ENCODE measurements around the gene SMIM36. TPM values are rescaled to one million over a fixed set of nuclear protein-coding genes. Genes with fewer than 3 reads are reported as not detected.

Gene SMIM36
- total and polyA plus RNA-seq, 10 of the 15 experiments (the other 5 are each of a cell fraction or from before 2014, with no cell fraction given) = not detected

DNA sequence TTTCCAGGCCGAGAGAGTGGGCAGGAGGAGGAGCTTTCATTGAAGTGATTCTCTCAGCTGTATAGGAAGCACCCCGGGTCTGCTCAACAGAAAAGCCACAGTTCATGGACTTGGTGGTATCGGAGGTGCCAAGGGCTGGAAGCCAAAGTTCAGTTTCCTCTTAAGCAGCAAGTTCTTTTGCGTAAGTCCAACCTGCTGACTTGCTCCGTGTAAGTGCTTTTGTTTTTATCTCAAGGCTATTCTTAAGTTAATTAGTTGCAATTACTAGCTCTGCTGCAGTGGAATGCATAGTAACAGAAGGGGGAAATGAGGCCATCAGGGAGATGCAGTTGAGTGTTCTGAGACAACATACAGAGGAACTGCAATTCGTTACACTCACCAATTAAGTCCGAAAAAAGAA, 44.6 kb downstream of the SMIM36 start:
- Histone ChIP-seq H3K4me3 (no peak overlapping the region), H3K9ac (ENCODE audit: control insufficient read depth, insufficient read depth, low read length) (no peak overlapping the region), H3K4me1 (ENCODE audit: control insufficient read depth, insufficient read depth, low read length) (peaks cover 18% of the 10 kb centered on the region), H3K79me2 (ENCODE audit: control insufficient read depth, insufficient read depth, low read length) (no peaks in the 10 kb centered on the region), H3K4me2 (ENCODE audit: control insufficient read depth, insufficient read depth) (peak overlapping the region; percentile 31; the same call in 1 of the 2 replicates), H3K9me3 (replicated peaks; ENCODE audit: control insufficient read depth, insufficient read depth, low read length) (no peaks in the 10 kb centered on the region; the same call in 2 of the 3 replicates), H4K20me1 (ENCODE audit: control insufficient read depth, insufficient read depth) (no peaks in the 10 kb centered on the region), H3K27ac (ENCODE audit: control insufficient read depth, insufficient read depth) (no peak overlapping the region), H3K36me3 (ENCODE audit: control insufficient read depth in 2 of 2, insufficient read depth in 2 of 2, low read length in 1 of 2) (no peaks in the 10 kb centered on the region), H2AFZ (ENCODE audit: control insufficient read depth, low read depth, low read length) (no peak overlapping the region), H3K27me3 (replicated peaks in 1 of 2; ENCODE audit: control insufficient read depth in 2 of 2, insufficient read depth in 2 of 2, low read length in 1 of 2) (no peaks in the 10 kb centered on the region)
- DNase-seq (ENCODE audit: low read depth, low spot score) (peak; percentile 55), ATAC-seq (peak; percentile 51), FAIRE-seq (no peak)
- 3% methylated on average over 7 of the region's 7 CpGs for WGBS (ENCODE audit: insufficient coverage, insufficient replicate concordance, low lambda C conversion rate, missing lambda C conversion rate)
- ChIA-PET RAD21 (ENCODE audit: unreplicated experiment) (interaction anchor here (0.7 to 3.5 kb wide), 8 partner anchors 17 to 110 kb away, joined by 3 to 12 read pairs (median 3); partner anchors contain the start of gene MMD), CTCF (interaction anchor here (0.7 to 2.0 kb wide), 6 partner anchors 10 to 53 kb away, joined by 3 to 4 read pairs (median 3); no protein-coding TSS in a partner anchor), SMC1A (ENCODE audit: uncharacterized antibody, unreplicated experiment) (interaction anchor here (0.8 to 4.8 kb wide), 12 partner anchors 12 to 110 kb away, joined by 3 to 46 read pairs (median 5); partner anchors contain the start of gene SMIM36), POLR2A (interaction anchor here (0.8 to 2.1 kb wide), 7 partner anchors 12 to 61 kb away, joined by 3 to 5 read pairs (median 4); partner anchors contain the start of gene MMD)
- intact Hi-C loops (cut with micrococcal nuclease; ENCODE audit: unreplicated experiment) (loop anchor here (5.0 kb wide), 1 partner anchor 46 kb away; the partner anchor contains the start of gene SMIM36), in situ Hi-C loops (cut with MboI) (no loop called here)
- no TSS peak for BruUV-seq (replicated peaks)
- TF ChIP-seq BHLHE40 (IDR thresholded peaks at IDR 0.05; ENCODE audit: borderline replicate concordance in 1 of 2, low read depth in 2 of 2, low read length in 1 of 2) = no peak
- TF ChIP-seq, protein P1, sequence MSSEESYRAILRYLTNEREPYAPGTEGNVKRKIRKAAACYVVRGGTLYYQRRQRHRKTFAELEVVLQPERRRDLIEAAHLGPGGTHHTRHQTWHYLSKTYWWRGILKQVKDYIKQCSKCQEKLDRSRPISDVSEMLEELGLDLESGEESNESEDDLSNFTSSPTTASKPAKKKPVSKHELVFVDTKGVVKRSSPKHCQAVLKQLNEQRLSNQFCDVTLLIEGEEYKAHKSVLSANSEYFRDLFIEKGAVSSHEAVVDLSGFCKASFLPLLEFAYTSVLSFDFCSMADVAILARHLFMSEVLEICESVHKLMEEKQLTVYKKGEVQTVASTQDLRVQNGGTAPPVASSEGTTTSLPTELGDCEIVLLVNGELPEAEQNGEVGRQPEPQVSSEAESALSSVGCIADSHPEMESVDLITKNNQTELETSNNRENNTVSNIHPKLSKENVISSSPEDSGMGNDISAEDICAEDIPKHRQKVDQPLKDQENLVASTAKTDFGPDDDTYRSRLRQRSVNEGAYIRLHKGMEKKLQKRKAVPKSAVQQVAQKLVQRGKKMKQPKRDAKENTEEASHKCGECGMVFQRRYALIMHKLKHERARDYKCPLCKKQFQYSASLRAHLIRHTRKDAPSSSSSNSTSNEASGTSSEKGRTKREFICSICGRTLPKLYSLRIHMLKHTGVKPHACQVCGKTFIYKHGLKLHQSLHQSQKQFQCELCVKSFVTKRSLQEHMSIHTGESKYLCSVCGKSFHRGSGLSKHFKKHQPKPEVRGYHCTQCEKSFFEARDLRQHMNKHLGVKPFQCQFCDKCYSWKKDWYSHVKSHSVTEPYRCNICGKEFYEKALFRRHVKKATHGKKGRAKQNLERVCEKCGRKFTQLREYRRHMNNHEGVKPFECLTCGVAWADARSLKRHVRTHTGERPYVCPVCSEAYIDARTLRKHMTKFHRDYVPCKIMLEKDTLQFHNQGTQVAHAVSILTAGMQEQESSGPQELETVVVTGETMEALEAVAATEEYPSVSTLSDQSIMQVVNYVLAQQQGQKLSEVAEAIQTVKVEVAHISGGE (CRISPR knock-in tag; IDR thresholded peaks at IDR 0.05) = no peak
- TF ChIP-seq GABPA (IDR thresholded peaks at IDR 0.05; ENCODE audit: low read depth) = no peak
- no peak for TF ChIP-seq POLR2A (IDR thresholded peaks at IDR 0.05; ENCODE audit: low read depth, low read length)
- no peak for TF ChIP-seq PAX5 (IDR thresholded peaks at IDR 0.05; ENCODE audit: borderline replicate concordance, low read depth, low read length)
- TF ChIP-seq SMC3 (IDR thresholded peaks at IDR 0.05; ENCODE audit: borderline replicate concordance, low read length) = no peak
- TF ChIP-seq, protein P2, sequence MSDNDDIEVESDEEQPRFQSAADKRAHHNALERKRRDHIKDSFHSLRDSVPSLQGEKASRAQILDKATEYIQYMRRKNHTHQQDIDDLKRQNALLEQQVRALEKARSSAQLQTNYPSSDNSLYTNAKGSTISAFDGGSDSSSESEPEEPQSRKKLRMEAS (IDR thresholded peaks at IDR 0.05; ENCODE audit: low read depth, low read length) = no peak
- TF ChIP-seq, protein P3, sequence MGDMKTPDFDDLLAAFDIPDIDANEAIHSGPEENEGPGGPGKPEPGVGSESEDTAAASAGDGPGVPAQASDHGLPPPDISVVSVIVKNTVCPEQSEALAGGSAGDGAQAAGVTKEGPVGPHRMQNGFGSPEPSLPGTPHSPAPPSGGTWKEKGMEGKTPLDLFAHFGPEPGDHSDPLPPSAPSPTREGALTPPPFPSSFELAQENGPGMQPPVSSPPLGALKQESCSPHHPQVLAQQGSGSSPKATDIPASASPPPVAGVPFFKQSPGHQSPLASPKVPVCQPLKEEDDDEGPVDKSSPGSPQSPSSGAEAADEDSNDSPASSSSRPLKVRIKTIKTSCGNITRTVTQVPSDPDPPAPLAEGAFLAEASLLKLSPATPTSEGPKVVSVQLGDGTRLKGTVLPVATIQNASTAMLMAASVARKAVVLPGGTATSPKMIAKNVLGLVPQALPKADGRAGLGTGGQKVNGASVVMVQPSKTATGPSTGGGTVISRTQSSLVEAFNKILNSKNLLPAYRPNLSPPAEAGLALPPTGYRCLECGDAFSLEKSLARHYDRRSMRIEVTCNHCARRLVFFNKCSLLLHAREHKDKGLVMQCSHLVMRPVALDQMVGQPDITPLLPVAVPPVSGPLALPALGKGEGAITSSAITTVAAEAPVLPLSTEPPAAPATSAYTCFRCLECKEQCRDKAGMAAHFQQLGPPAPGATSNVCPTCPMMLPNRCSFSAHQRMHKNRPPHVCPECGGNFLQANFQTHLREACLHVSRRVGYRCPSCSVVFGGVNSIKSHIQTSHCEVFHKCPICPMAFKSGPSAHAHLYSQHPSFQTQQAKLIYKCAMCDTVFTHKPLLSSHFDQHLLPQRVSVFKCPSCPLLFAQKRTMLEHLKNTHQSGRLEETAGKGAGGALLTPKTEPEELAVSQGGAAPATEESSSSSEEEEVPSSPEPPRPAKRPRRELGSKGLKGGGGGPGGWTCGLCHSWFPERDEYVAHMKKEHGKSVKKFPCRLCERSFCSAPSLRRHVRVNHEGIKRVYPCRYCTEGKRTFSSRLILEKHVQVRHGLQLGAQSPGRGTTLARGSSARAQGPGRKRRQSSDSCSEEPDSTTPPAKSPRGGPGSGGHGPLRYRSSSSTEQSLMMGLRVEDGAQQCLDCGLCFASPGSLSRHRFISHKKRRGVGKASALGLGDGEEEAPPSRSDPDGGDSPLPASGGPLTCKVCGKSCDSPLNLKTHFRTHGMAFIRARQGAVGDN (IDR thresholded peaks at IDR 0.05) = peak; percentile 17; the same call in 1 of the 2 replicates
- peak; percentile 65; the same call in 1 of the 2 replicates for TF ChIP-seq MTA2 (IDR thresholded peaks at IDR 0.05; ENCODE audit: low read depth)
- no peak for TF ChIP-seq MEF2A (IDR thresholded peaks at IDR 0.05; ENCODE audit: insufficient read depth, low read depth, low read length)
- no peak for TF ChIP-seq NBN (IDR thresholded peaks at IDR 0.05)
- no peak for TF ChIP-seq RCOR1 (conservative IDR thresholded peaks at IDR 0.05; ENCODE audit: low read depth, low read length)
- TF ChIP-seq, protein P4, sequence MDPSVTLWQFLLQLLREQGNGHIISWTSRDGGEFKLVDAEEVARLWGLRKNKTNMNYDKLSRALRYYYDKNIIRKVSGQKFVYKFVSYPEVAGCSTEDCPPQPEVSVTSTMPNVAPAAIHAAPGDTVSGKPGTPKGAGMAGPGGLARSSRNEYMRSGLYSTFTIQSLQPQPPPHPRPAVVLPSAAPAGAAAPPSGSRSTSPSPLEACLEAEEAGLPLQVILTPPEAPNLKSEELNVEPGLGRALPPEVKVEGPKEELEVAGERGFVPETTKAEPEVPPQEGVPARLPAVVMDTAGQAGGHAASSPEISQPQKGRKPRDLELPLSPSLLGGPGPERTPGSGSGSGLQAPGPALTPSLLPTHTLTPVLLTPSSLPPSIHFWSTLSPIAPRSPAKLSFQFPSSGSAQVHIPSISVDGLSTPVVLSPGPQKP (IDR thresholded peaks at IDR 0.05; ENCODE audit: low read depth, low read length) = no peak
- no peak for TF ChIP-seq IRF4 (IDR thresholded peaks at IDR 0.05; ENCODE audit: low read depth, low read length)
